Progenitor cell of endocrine pancreas (in vitro differentiated cells): ENCODE measurements around the gene FBXO47. TPM values are rescaled to one million over a fixed set of nuclear protein-coding genes. Genes with fewer than 3 reads are reported as not detected.
"Not testable (repeated sequence)": the region's sequence is repeated elsewhere in the genome, so short reads cannot be mapped to it uniquely, and the experiment has no call there.

Experiments used
- DNase-seq: peaks from one replicate; pipeline ENCODE4 v3.0.0; 2021; ENCODE audit warnings: low spot score; ENCODE audit not compliant: unreplicated experiment
- H3K27ac Mint-ChIP-seq: 2 replicates; pipeline ENCODE4 v1.8.0; 2021; ENCODE audit warnings: mild to moderate bottlenecking, moderate library complexity, mixed read lengths
- H3K27me3 Mint-ChIP-seq: 2 replicates; pipeline ENCODE4 v1.8.0; 2021; ENCODE audit warnings: mixed read lengths
- H3K36me3 Mint-ChIP-seq: 2 replicates; pipeline ENCODE4 v1.8.0; 2022; ENCODE audit warnings: mixed read lengths; ENCODE audit not compliant: insufficient read depth
- H3K4me1 Mint-ChIP-seq: 2 replicates; pipeline ENCODE4 v1.8.0; 2021; ENCODE audit warnings: low read depth, mixed read lengths
- H3K4me3 Mint-ChIP-seq: 2 replicates; pipeline ENCODE4 v1.8.0; 2021; ENCODE audit warnings: low read depth, mild to moderate bottlenecking, moderate library complexity, mixed read lengths
- H3K9me3 Mint-ChIP-seq: 2 replicates; pipeline ENCODE4 v1.8.0; 2021; ENCODE audit warnings: low read depth, mixed read lengths
- total RNA-seq: library from RNA; stranded (reverse); gene quantifications from 2 replicates; pipeline ENCODE4 v1.2.1, GENCODE V29; 2021
- TF ChIP-seq, protein P1 (sequence below): fragments of 200-600 bp; sonication (generic); IDR thresholded peaks from one replicate; pipeline ENCODE4 v1.5.0; 2021; ENCODE audit warnings: antibody characterized with exemption, mild to moderate bottlenecking; ENCODE audit not compliant: unreplicated experiment

The FBXO47 gene
- total RNA-seq, 1 donor from 2014 or later: not detected

DNA sequence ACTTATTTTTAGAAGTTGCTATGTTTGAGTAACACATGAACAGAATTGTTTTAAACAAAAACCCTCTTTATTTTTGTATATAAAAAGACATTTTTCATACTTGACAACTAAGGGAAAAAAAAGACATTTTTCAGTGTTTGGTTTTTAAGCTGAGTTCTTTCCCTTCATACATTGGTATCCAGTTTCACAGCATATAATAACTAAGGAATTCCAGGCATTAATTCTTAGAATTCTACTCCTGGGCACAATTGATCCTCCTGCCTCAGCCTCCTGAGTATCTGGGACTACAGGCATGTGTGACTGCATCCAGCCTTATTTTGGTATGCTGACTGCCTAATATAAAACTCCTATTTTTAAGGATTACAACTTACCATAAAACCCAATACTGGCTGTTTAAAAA lies 8.4 kb downstream of the FBXO47 start:
- DNase-seq: no peak
- no peak overlapping the region for H3K27ac Mint-ChIP-seq
- no peaks in the 10 kb centered on the region for H3K4me1 Mint-ChIP-seq
- no peak overlapping the region for H3K4me3 Mint-ChIP-seq
- TF ChIP-seq, protein P1, sequence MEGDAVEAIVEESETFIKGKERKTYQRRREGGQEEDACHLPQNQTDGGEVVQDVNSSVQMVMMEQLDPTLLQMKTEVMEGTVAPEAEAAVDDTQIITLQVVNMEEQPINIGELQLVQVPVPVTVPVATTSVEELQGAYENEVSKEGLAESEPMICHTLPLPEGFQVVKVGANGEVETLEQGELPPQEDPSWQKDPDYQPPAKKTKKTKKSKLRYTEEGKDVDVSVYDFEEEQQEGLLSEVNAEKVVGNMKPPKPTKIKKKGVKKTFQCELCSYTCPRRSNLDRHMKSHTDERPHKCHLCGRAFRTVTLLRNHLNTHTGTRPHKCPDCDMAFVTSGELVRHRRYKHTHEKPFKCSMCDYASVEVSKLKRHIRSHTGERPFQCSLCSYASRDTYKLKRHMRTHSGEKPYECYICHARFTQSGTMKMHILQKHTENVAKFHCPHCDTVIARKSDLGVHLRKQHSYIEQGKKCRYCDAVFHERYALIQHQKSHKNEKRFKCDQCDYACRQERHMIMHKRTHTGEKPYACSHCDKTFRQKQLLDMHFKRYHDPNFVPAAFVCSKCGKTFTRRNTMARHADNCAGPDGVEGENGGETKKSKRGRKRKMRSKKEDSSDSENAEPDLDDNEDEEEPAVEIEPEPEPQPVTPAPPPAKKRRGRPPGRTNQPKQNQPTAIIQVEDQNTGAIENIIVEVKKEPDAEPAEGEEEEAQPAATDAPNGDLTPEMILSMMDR: no peak
- H3K36me3 Mint-ChIP-seq: no peaks in the 10 kb centered on the region
- no peaks in the 10 kb centered on the region for H3K27me3 Mint-ChIP-seq
- no peaks in the 10 kb centered on the region for H3K9me3 Mint-ChIP-seq

DNA sequence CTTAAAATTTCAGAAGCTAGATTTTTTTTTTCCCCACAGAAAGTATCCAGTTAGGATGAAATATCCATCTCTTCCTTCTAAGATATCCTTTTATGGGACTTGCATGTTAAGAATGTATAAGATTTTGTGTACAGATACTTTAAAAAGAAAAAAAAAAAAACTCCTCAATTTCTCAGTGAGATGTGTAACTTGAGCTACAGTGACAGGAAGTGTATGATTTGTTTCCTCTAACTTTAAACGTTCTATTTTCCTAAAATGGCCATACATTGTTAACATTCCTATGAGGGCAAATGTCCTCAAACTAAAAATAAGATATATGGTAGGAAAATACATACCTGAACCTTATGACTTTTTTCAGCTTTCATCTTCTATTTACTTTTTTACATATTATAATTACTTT lies 8.9 kb downstream of the FBXO47 start:
- H3K4me1 Mint-ChIP-seq: no peaks in the 10 kb centered on the region
- no peaks in the 10 kb centered on the region for H3K36me3 Mint-ChIP-seq
- H3K9me3 Mint-ChIP-seq: no peaks in the 10 kb centered on the region
- no peak overlapping the region for H3K27ac Mint-ChIP-seq
- TF ChIP-seq, protein P1: no peak
- no peak for DNase-seq
- no peaks in the 10 kb centered on the region for H3K27me3 Mint-ChIP-seq
- no peak overlapping the region for H3K4me3 Mint-ChIP-seq

DNA sequence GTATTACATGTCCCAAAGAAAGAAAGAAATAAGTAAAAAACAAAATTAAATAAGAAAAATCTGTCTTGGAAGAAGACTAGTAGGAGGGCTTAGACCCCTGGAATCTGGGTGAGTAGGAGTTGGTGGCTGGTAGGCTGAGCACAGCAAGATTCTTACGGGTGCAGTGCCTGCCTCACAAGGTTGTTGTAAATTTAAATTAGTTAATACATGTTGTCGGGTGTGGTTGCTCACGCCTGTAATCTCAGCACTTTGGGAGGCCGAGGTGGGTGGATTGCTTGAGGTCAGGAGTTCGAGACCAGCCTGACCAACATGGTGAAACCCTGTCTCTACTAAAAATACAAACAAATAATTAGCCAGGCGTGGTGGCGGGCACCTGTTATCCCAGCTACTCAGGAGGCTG lies 13.4 kb downstream of the FBXO47 start:
- not testable (repeated sequence) for H3K4me3 Mint-ChIP-seq, H3K27ac Mint-ChIP-seq, H3K4me1 Mint-ChIP-seq, DNase-seq, H3K27me3 Mint-ChIP-seq, H3K9me3 Mint-ChIP-seq, H3K36me3 Mint-ChIP-seq

DNA sequence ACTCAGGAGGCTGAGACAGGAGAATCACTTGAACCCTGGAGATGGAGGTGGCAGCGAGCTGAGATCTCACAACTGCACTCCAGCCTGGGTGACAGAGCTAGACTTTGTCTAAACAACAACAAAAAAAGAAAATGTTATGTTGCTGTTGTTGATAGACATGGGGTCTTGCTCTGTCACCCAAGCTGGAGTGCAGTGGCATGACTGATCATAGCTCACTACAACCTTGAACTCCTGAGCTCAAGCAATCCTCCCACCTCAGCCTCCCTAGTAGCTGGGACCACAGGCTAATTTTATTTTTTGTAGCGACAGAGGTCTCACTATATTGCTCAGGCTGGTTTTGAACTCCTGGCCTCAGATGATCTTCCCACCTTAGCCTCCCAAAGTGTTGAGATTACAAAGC lies 20.0 kb downstream of the FBXO47 start:
- Mint-ChIP-seq H3K4me1 (no peaks in the 10 kb centered on the region), H3K27me3 (no peaks in the 10 kb centered on the region), H3K4me3 (no peak overlapping the region), H3K36me3 (no peaks in the 10 kb centered on the region), H3K27ac (no peak overlapping the region), H3K9me3 (no peaks in the 10 kb centered on the region)
- DNase-seq: no peak
- TF ChIP-seq, protein P1: no peak

DNA sequence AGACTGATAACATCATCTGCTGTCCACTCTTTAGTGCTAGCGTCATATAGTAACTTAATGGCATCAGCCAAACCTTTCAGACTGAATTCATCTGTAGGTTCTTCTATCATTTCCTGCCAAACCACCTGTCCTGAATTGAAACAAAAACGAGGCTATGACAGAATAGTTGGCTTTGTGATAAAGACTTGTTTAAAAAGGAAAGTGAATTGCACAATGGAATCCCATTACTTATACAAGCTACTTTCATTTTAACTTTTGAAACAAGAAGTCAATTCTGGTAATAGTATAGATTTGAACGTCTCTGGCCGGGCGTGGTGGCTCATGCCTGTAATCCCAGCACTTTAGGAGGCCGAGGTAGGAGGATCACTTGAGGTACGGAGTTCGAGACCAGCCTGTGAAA lies 23.6 kb downstream of the FBXO47 start:
- Mint-ChIP-seq H3K27ac (no peak overlapping the region), H3K4me3 (no peak overlapping the region), H3K9me3 (no peaks in the 10 kb centered on the region), H3K27me3 (no peaks in the 10 kb centered on the region), H3K4me1 (no peaks in the 10 kb centered on the region), H3K36me3 (no peaks in the 10 kb centered on the region)
- TF ChIP-seq, protein P1: no peak
- DNase-seq: no peak

DNA sequence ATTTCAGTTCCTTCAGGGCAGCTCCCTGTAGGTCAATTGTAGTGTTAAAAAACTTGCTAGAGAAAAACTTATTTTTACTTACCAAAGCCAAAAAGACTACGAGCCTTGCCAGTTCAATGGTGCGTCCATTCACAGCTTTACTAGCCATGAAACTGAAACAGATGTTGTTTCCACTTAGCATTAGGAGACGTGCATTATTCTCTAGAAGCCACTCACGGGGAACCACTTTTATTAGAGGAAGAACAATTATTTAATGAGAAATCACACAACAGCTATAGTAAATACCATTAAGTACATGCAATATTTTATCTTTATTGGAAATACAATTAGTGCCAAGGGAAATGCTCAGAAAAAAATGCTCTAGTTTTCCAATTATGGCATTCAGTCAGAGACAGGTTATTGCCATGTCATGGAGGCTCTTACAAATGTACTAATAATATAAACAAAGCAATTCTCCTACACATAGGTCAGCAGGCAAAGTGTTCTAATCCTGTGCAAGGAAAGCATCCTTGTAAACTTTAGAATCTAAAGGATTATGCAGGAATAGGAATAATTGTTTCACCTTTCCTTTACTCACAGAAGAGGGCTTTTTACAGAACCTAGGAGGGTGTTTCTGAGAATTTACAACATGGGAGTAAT lies 24.4 kb downstream of the FBXO47 start:
- H3K36me3 Mint-ChIP-seq: no peaks in the 10 kb centered on the region
- DNase-seq: no peak
- TF ChIP-seq, protein P1: no peak
- no peaks in the 10 kb centered on the region for H3K4me1 Mint-ChIP-seq
- H3K9me3 Mint-ChIP-seq: no peaks in the 10 kb centered on the region
- H3K4me3 Mint-ChIP-seq: no peak overlapping the region
- H3K27me3 Mint-ChIP-seq: no peaks in the 10 kb centered on the region
- H3K27ac Mint-ChIP-seq: no peak overlapping the region
